ENCODE data around the gene EYA2. TPM values are rescaled to one million over a fixed set of nuclear protein-coding genes. Genes with fewer than 3 reads are reported as not detected.

The EYA2 gene
- polyA plus RNA-seq, 3 donors, result 0.04 to 0.16 TPM; not detected in 1

DNA sequence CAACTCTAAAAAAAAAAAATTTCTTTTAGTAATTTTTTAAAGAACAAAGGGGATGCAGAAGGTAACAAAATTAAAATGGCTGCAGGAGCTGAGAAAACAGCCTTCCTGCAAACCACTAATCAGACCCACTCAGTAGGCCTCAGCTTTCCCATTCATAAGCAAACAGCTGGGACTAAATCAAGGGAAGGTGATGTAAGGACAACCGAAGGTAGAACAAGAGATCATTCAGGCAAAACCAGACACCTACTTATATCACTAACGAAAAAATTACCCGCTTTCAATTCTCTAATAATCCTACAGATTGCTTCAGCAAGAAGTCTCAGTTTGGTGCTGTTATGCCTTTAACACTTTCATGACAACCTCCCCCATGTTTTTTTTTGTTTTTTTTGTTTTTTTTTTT, 337.9 kb downstream of the EYA2 start:
- no peaks in the 10 kb centered on the region for H3K9me3 Mint-ChIP-seq
- Histone ChIP-seq H3K79me2 (ENCODE audit: insufficient read depth, low read length) (no peaks in the 10 kb centered on the region), H3K9ac (ENCODE audit: insufficient read depth, low read length, poor library complexity, severe bottlenecking) (no peak overlapping the region), H3K4me1 (ENCODE audit: control insufficient read depth in 1 of 2, insufficient read depth in 2 of 2, low read length in 2 of 2) (no peaks in the 10 kb centered on the region), H3K27ac (ENCODE audit: low read depth in 1 of 2, low read length in 2 of 2) (no peak overlapping the region), H2AFZ (ENCODE audit: insufficient read depth, low read depth, low read length, poor library complexity, severe bottlenecking) (no peak overlapping the region), H3K27me3 (ENCODE audit: control insufficient read depth in 2 of 2, insufficient read depth in 2 of 2, low read length in 2 of 2) (no peaks in the 10 kb centered on the region), H3K9me3 (replicated peaks in 1 of 2; ENCODE audit: control insufficient read depth in 1 of 2, insufficient read depth in 1 of 2, low read length in 2 of 2) (no peaks in the 10 kb centered on the region), H3K36me3 (replicated peaks in 1 of 2; ENCODE audit: control insufficient read depth in 1 of 2, insufficient read depth in 2 of 2, low read length in 2 of 2) (peaks cover 87 to 97% of the 10 kb centered on the region in 2 donors), H3K4me2 (replicated peaks; ENCODE audit: extremely low read depth, low read length, poor library complexity, severe bottlenecking) (no peak overlapping the region), H3K4me3 (replicated peaks in 1 of 3; ENCODE audit: low read depth in 2 of 3, low read length in 3 of 3) (no peak overlapping the region), H4K20me1 (ENCODE audit: insufficient read depth, low read length) (no peaks in the 10 kb centered on the region)
- TF ChIP-seq, protein P1, sequence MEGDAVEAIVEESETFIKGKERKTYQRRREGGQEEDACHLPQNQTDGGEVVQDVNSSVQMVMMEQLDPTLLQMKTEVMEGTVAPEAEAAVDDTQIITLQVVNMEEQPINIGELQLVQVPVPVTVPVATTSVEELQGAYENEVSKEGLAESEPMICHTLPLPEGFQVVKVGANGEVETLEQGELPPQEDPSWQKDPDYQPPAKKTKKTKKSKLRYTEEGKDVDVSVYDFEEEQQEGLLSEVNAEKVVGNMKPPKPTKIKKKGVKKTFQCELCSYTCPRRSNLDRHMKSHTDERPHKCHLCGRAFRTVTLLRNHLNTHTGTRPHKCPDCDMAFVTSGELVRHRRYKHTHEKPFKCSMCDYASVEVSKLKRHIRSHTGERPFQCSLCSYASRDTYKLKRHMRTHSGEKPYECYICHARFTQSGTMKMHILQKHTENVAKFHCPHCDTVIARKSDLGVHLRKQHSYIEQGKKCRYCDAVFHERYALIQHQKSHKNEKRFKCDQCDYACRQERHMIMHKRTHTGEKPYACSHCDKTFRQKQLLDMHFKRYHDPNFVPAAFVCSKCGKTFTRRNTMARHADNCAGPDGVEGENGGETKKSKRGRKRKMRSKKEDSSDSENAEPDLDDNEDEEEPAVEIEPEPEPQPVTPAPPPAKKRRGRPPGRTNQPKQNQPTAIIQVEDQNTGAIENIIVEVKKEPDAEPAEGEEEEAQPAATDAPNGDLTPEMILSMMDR (IDR thresholded peaks at IDR 0.05), result no peak
- no CpG with 5 or more reads among the region's 3 CpGs for WGBS (ENCODE audit: insufficient coverage)
- peak overlapping the region in 1 of 7 donors; percentile 65 for H3K27ac Mint-ChIP-seq
- H3K27me3 Mint-ChIP-seq (ENCODE audit: low read depth in 3 of 3), result peaks cover 0 to 3% (median 0%) of the 10 kb centered on the region in 3 donors
- no peak for DNase-seq
- no peaks in the 10 kb centered on the region for H3K4me1 Mint-ChIP-seq
- peaks cover 75 to 92% of the 10 kb centered on the region in 2 donors for H3K36me3 Mint-ChIP-seq
- H3K4me3 Mint-ChIP-seq, result no peak overlapping the region
- intact Hi-C loops (cut with micrococcal nuclease), result no loop called here

DNA sequence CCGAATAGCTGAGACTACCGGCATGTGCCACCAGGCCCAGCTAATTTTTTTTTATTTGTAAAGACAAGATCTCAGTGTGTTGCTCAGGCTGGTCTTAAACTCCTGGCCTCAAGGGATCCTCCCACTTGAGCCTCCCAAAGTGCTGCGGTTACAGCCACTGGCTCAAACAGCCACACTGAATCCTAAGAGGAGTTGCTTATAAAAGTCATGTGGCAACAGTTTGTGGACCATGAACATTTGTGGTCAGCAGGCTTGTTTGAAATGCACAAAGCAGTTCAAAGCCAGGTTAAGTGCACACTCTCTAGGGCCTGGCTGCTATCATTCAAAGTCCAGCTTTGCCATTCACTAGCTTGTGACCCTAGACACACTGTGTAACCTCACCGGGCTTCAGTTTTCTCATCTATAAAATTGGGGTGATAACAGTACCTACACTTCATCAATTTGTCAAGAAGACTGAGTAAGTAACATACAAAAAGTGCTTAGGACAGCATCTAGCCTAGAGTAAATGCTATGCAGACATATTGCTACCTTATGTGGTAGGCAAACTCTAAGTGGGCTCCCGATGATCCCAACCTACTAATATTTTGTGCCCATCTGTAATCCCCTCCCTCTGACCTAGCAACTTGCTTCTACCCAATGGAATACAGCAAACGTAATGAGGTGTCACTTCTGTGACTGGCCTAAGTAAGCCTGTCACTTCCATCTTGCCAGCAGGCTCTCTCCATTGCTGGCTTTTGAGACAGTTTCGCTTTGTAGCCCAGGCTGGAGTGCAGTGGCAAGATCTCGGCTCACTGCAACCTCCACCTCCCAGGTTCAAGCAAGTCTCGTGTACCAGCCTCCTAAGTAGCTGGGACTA, 338.9 kb downstream of the EYA2 start:
- H3K9me3 ChIP-seq (replicated peaks in 1 of 2; ENCODE audit: control insufficient read depth in 1 of 2, insufficient read depth in 1 of 2, low read length in 2 of 2), result no peaks in the 10 kb centered on the region
- no peaks in the 10 kb centered on the region for H3K79me2 ChIP-seq (ENCODE audit: insufficient read depth, low read length)
- WGBS (ENCODE audit: insufficient coverage), result 96% methylated on average over 7 of the region's 9 CpGs
- TF ChIP-seq, protein P1 (IDR thresholded peaks at IDR 0.05), result no peak
- peaks cover 87 to 98% of the 10 kb centered on the region in 2 donors for H3K36me3 ChIP-seq (replicated peaks in 1 of 2; ENCODE audit: control insufficient read depth in 1 of 2, insufficient read depth in 2 of 2, low read length in 2 of 2)
- Mint-ChIP-seq H3K27ac (peak overlapping the region in 2 of 7 donors; percentile 19 to 65), H3K9me3 (no peaks in the 10 kb centered on the region), H3K4me3 (no peak overlapping the region), H3K4me1 (no peaks in the 10 kb centered on the region), H3K27me3 (ENCODE audit: low read depth in 3 of 3) (peaks cover 0 to 3% (median 0%) of the 10 kb centered on the region in 3 donors), H3K36me3 (peaks cover 77 to 93% of the 10 kb centered on the region in 2 donors)
- H2AFZ ChIP-seq (ENCODE audit: insufficient read depth, low read depth, low read length, poor library complexity, severe bottlenecking), result no peak overlapping the region
- no peaks in the 10 kb centered on the region for H3K4me1 ChIP-seq (ENCODE audit: control insufficient read depth in 1 of 2, insufficient read depth in 2 of 2, low read length in 2 of 2)
- DNase-seq, result no peak
- no peak overlapping the region for H3K9ac ChIP-seq (ENCODE audit: insufficient read depth, low read length, poor library complexity, severe bottlenecking)
- H3K4me2 ChIP-seq (replicated peaks; ENCODE audit: extremely low read depth, low read length, poor library complexity, severe bottlenecking), result no peak overlapping the region
- no peak overlapping the region for H3K27ac ChIP-seq (ENCODE audit: low read depth in 1 of 2, low read length in 2 of 2)
- H3K27me3 ChIP-seq (ENCODE audit: control insufficient read depth in 2 of 2, insufficient read depth in 2 of 2, low read length in 2 of 2), result no peaks in the 10 kb centered on the region
- no peak overlapping the region for H3K4me3 ChIP-seq (replicated peaks in 1 of 3; ENCODE audit: low read depth in 2 of 3, low read length in 3 of 3)
- H4K20me1 ChIP-seq (ENCODE audit: insufficient read depth, low read length), result no peaks in the 10 kb centered on the region
- intact Hi-C loops (cut with micrococcal nuclease), result no loop called here

Data from CD14-positive monocyte (primary cell).